NT2/D1 (cell line): ENCODE data around the gene ABR.
A peak's percentile ranks its signal among the peaks of the same experiment; 100 is the strongest.

Source experiments
- DNase-seq: peaks from one replicate; pipeline ENCODE4 v3.0.0-alpha.2; 2011; ENCODE audit warnings: low read depth, low spot score
- H3K27me3 ChIP-seq: 2 replicates; pipeline ENCODE4 v1.6.0; 2011; ENCODE audit warnings: mild to moderate bottlenecking; ENCODE audit not compliant: insufficient read length, insufficient read depth
- H3K36me3 ChIP-seq: 2 replicates; pipeline ENCODE4 v1.6.1; 2011; ENCODE audit warnings: mild to moderate bottlenecking, low read length, mixed read lengths; ENCODE audit not compliant: insufficient read depth, insufficient read length
- H3K4me1 ChIP-seq: 2 replicates; pipeline ENCODE4 v1.5.1; 2011; ENCODE audit not compliant: insufficient read depth, insufficient read length
- H3K4me3 ChIP-seq: 2 replicates; pipeline ENCODE4 v1.5.1; 2011; ENCODE audit warnings: low read depth; ENCODE audit not compliant: insufficient read length
- H3K9ac ChIP-seq: 2 replicates; pipeline ENCODE4 v1.6.0; 2011; ENCODE audit warnings: low read depth; ENCODE audit not compliant: insufficient read length
- H3K9me3 ChIP-seq: 2 replicates; pipeline ENCODE4 v1.5.1; 2011; ENCODE audit warnings: mild to moderate bottlenecking, low read length; ENCODE audit not compliant: insufficient read depth
- SUZ12 ChIP-seq: IDR thresholded peaks from 2 replicates; pipeline ENCODE4 v1.6.1; 2011; ENCODE audit not compliant: insufficient read length, insufficient read depth; ENCODE audit errors: extremely low read depth
- YY1 ChIP-seq: IDR thresholded peaks from 2 replicates; pipeline ENCODE4 v1.6.1; 2011; ENCODE audit not compliant: insufficient read length, insufficient read depth
- ZNF274 ChIP-seq: IDR thresholded peaks from 2 replicates; pipeline ENCODE4 v1.6.1; 2011; ENCODE audit warnings: mild to moderate bottlenecking, low read depth, low read length

The ABR gene

DNA sequence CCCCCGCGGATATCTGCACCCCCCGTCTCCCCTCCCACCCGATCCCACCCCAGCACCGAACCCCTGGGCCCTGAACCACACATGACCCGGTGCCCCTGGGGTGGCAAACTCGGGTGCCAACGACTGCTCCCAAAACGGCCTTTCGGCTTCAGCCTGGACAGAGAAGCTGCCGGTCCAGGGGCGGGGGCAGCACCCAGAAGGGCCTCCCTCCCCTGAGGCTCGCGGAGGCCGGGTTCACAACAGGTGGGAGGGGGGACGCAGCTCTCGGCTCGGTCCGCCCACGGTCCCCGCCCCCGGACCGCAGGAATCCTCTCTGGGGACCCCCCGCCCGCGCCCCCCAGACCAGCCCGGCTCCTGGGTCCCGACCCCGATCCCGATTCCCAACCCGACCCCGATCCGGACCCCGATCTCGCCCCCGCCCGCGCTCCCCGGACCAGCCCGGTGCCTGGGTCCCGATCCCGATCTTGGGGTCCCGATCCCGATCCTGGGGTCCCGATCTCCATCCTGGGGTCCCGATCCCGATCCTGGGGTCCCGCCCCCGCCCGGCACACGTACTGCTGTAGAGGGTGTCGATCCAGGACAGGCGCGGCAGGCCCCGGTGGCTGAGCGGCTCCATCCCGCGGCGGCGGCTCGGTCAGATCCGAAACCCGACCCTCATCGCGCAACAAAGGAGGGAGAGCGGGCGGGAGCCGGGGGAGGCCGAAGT, 516 bp downstream of the ABR start:
- TF ChIP-seq YY1, result no peak
- TF ChIP-seq ZNF274, result no peak
- TF ChIP-seq SUZ12, result no peak
- peak overlapping the region; percentile 72 for H3K9ac ChIP-seq
- peaks cover 16% of the 10 kb centered on the region for H3K4me1 ChIP-seq
- peak overlapping the region; percentile 47 for H3K4me3 ChIP-seq
- no peak for DNase-seq
- peaks cover 29% of the 10 kb centered on the region for H3K27me3 ChIP-seq
- H3K36me3 ChIP-seq, result peaks cover 4% of the 10 kb centered on the region
- H3K9me3 ChIP-seq, result no peaks in the 10 kb centered on the region

DNA sequence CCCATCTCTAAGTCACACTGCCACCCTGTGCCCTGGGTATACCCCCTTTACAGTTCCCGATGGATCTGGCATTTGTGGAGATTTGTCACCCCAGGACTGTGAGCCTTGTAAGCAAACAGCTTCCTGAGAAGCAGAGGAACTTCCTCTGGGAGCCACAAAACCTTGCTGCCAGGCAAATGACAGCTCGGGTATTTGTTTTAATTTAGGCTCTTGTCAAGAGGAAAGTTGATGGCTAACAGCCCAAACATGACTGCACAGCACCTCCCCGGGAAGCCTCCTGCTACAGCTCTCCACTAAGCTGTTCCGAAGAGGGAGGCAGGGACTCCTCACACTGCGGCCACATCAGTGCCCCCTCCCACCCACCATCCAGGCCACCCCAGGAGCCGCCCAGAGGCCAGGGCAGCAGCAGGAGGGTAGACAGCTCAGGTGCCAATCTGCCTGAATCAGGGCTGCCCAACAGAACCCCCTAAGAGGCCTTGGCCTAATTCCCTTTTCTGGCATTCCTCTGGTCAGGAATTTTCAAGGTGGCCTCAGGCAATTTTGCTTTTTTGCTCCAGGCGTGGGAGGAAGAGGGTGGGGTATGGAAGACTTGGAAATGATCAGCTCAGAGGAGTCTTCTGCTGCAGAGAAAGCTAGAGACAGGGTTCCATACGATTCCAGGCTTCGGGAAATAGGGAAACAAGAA, 2.6 kb downstream of the ABR start:
- TF ChIP-seq ZNF274, result no peak
- TF ChIP-seq SUZ12, result no peak
- TF ChIP-seq YY1, result no peak
- Histone ChIP-seq H3K9ac (no peak overlapping the region), H3K4me1 (peaks cover 16% of the 10 kb centered on the region), H3K9me3 (no peaks in the 10 kb centered on the region), H3K36me3 (peaks cover 4% of the 10 kb centered on the region), H3K4me3 (no peak overlapping the region), H3K27me3 (peaks cover 21% of the 10 kb centered on the region)
- DNase-seq, result no peak

DNA sequence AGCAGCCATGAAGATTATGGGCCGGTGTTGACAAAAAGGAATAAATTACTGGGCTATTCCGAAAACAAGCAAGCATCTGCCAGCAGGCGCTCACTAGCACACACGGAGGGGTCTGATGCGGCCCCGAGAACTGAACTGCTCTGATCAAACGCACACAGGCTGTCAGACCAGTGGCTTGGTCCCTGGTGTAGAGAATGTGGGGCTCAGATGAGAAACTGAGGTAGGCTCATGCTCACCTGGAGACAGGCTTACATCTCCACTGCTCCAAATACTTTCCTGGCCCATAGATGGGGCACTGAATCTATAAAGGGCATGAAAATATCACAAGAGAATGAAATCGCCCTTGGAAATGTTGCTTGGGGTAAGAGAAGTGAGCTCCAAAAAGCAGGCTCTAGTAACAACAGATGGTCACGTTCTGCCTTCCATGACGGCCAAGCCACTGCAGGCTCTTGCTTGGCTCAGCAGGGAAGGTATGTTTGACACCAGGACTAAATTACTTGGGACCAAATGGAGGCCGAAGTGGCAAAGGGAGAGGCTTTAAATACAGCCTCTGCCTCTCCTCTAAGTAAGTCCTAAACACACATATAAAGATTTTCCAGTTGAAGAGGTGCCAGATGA, 5.4 kb downstream of the ABR start:
- no peaks in the 10 kb centered on the region for H3K9me3 ChIP-seq
- peaks cover 4% of the 10 kb centered on the region for H3K36me3 ChIP-seq
- no peaks in the 10 kb centered on the region for H3K27me3 ChIP-seq
- no peak overlapping the region for H3K4me3 ChIP-seq
- no peak overlapping the region for H3K9ac ChIP-seq
- DNase-seq, result no peak
- H3K4me1 ChIP-seq, result peaks cover 11% of the 10 kb centered on the region
- TF ChIP-seq SUZ12 (no peak), YY1 (no peak), ZNF274 (no peak)

DNA sequence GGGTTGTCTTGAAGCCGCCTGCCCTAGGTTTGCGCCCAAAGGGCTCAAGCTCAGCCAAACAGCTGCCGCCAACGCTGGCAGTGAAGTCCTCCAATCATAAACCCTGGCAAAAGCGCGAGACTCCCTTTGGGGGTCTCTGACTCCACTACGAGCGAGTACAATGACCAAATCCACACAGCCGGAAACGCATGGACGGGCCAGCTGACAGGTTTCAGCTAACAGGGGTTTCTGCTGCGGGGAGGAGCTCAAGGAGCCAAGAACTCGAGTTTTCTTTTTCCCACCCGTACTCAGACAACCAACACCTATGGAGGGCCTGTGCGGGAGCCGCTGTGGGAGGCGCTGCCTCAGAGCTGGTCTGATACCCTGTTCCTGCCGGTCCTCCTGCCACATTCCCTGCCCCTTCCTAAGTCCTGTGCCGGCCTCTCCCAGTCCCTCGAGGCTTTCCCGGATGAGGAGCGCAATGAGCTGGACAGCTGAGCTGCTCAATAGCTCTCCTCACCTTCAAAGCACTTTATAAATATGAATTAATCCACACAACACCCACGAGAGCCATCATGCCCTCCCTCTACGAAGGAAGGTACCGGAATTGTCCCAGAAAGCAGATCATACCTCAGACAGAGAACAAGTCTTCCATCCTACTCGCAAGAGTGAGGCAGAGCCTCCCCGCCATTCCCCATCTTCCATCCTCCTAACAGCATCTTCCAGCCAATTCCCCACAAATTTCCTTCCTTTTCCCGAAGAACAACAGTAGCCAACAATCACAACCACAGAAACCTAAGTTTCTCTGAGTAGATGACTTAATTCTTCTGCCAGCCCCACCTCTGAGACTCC, 6.1 kb downstream of the ABR start:
- DNase-seq, result no peak
- TF ChIP-seq SUZ12, result no peak
- Histone ChIP-seq H3K9me3 (no peaks in the 10 kb centered on the region), H3K9ac (no peak overlapping the region), H3K27me3 (no peaks in the 10 kb centered on the region), H3K4me1 (peaks cover 11% of the 10 kb centered on the region), H3K36me3 (peaks cover 6% of the 10 kb centered on the region), H3K4me3 (no peak overlapping the region)

DNA sequence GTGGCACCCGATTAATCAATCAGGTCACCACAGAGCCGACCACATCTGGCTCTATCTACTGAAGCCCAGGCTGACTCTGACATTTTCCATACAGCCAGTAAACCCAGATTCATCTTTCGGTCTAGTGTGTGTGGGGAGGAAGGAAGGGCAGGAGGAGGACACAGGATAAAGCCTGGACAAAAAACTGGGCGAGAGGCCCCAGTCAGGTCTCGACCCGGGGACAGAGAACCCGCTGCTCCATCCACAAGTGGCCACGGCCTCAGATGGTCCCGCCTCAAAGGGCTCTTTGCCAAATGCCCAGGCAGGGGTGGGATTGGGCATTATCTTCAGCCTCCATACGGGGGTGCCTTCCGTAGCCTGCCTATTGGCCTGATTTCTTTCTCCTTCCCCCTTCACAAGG, 7.8 kb downstream of the ABR start:
- no peaks in the 10 kb centered on the region for H3K27me3 ChIP-seq
- TF ChIP-seq YY1, result no peak
- H3K9me3 ChIP-seq, result no peaks in the 10 kb centered on the region
- no peak overlapping the region for H3K9ac ChIP-seq
- no peak overlapping the region for H3K4me3 ChIP-seq
- peaks cover 7% of the 10 kb centered on the region for H3K36me3 ChIP-seq
- H3K4me1 ChIP-seq, result peaks cover 4% of the 10 kb centered on the region
- DNase-seq, result no peak

DNA sequence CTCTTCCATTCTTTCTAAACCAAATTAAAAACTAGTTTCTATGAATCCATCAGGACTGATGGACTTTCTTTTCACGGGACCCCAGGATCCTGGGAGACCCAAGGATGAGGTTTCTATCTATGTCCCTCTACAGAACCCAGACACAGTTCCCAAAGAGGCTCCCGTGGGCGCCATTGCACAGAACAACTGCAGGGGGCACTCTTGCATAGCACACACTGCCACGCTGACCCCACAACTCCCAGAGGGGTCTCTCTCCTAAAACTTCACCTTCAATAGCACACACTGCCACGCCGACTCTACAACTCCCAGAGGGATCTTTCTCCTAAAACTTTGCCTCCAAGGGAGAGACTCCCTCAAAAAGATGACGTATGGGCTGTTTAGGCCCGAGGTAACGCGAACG, 9.0 kb downstream of the ABR start:
- H3K9ac ChIP-seq, result no peak overlapping the region
- TF ChIP-seq YY1 (no peak), ZNF274 (no peak), SUZ12 (no peak)
- H3K27me3 ChIP-seq, result no peaks in the 10 kb centered on the region
- peaks cover 7% of the 10 kb centered on the region for H3K36me3 ChIP-seq
- H3K4me3 ChIP-seq, result no peak overlapping the region
- no peak for DNase-seq
- no peaks in the 10 kb centered on the region for H3K9me3 ChIP-seq
- H3K4me1 ChIP-seq, result no peaks in the 10 kb centered on the region

DNA sequence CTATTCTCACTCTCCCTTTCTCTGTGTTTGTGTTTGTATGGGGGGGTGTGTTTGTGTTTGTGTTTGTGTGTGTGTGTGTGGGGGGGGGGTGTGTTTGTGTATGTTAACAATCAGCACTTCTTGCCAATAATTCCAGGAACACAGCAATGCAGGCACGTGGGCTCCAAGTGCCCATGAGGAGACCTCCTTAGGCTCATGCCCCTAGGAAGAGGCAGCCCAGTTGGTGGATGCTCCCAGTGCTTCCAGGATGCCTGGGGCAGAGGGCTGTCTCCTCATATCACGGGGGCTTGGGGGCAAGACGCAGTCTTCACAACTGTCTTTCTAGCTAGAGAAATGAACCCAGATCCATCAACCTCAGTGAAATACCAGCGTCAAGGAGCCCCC, 9.9 kb downstream of the ABR start:
- Histone ChIP-seq H3K9ac (no peak overlapping the region), H3K9me3 (no peaks in the 10 kb centered on the region), H3K27me3 (no peaks in the 10 kb centered on the region), H3K36me3 (peaks cover 3% of the 10 kb centered on the region), H3K4me3 (no peak overlapping the region), H3K4me1 (no peaks in the 10 kb centered on the region)
- TF ChIP-seq SUZ12 (no peak), ZNF274 (no peak), YY1 (no peak)
- no peak for DNase-seq
